Measurements from ENCODE around the gene CAB39L.

CAB39L gene

GRCh38 chr13:49341517-49341916 is 102.3 kb downstream of the CAB39L start:
- H3K27me3 ChIP-seq (ENCODE audit: low read length): no peaks in the 10 kb centered on the region
- TF ChIP-seq CTCF (IDR thresholded peaks at IDR 0.05; ENCODE audit: insufficient read depth, low read length, poor library complexity, severe bottlenecking) (no peak), EZH2phosphoT487 (conservative IDR thresholded peaks at IDR 0.05; ENCODE audit: low read length) (no peak)
- no peak overlapping the region for H3K9ac ChIP-seq (ENCODE audit: low read length)
- H3K27ac ChIP-seq (ENCODE audit: low read depth, low read length): no peak overlapping the region
- no peak overlapping the region for H3K4me2 ChIP-seq (ENCODE audit: low read depth, low read length, poor library complexity, severe bottlenecking)
- H3K9me3 ChIP-seq (ENCODE audit: insufficient read depth, low read length): no peaks in the 10 kb centered on the region
- no peaks in the 10 kb centered on the region for H3F3A ChIP-seq (ENCODE audit: insufficient read depth)
- H2AFZ ChIP-seq (ENCODE audit: low read depth, low read length, severe bottlenecking): no peak overlapping the region
- H4K20me1 ChIP-seq (ENCODE audit: low read depth, low read length): no peaks in the 10 kb centered on the region
- no peaks in the 10 kb centered on the region for H3K79me2 ChIP-seq (ENCODE audit: insufficient read depth, low read length)
- H3K4me3 ChIP-seq (ENCODE audit: insufficient read depth, low read length, poor library complexity, severe bottlenecking): no peak overlapping the region
- H3K36me3 ChIP-seq (ENCODE audit: low read length): no peaks in the 10 kb centered on the region
- H3K9me2 ChIP-seq (replicated peaks; ENCODE audit: insufficient read depth, low read length): no peaks in the 10 kb centered on the region

- Histone ChIP-seq H3K4me2 (ENCODE audit: low read depth, low read length, poor library complexity, severe bottlenecking) (no peak overlapping the region), H3K9me3 (ENCODE audit: insufficient read depth, low read length) (no peaks in the 10 kb centered on the region), H3K9ac (ENCODE audit: low read length) (no peak overlapping the region), H3K79me2 (ENCODE audit: insufficient read depth, low read length) (no peaks in the 10 kb centered on the region), H3K4me3 (ENCODE audit: insufficient read depth, low read length, poor library complexity, severe bottlenecking) (no peak overlapping the region), H4K20me1 (ENCODE audit: low read depth, low read length) (no peaks in the 10 kb centered on the region), H3K36me3 (ENCODE audit: low read length) (no peaks in the 10 kb centered on the region), H2AFZ (ENCODE audit: low read depth, low read length, severe bottlenecking) (no peak overlapping the region), H3F3A (ENCODE audit: insufficient read depth) (no peaks in the 10 kb centered on the region), H3K27ac (ENCODE audit: low read depth, low read length) (no peak overlapping the region), H3K27me3 (ENCODE audit: low read length) (no peaks in the 10 kb centered on the region), H3K9me2 (replicated peaks; ENCODE audit: insufficient read depth, low read length) (no peaks in the 10 kb centered on the region)
- TF ChIP-seq CTCF (IDR thresholded peaks at IDR 0.05; ENCODE audit: insufficient read depth, low read length, poor library complexity, severe bottlenecking) (no peak), EZH2phosphoT487 (conservative IDR thresholded peaks at IDR 0.05; ENCODE audit: low read length) (no peak)
Observed at GRCh38 chr13:49340161-49340560, 103.7 kb downstream of the CAB39L start.

- Histone ChIP-seq H2AFZ (ENCODE audit: low read depth, low read length, severe bottlenecking) (no peak overlapping the region), H3K9me3 (ENCODE audit: insufficient read depth, low read length) (no peaks in the 10 kb centered on the region), H3K27me3 (ENCODE audit: low read length) (no peaks in the 10 kb centered on the region), H4K20me1 (ENCODE audit: low read depth, low read length) (no peaks in the 10 kb centered on the region), H3K36me3 (ENCODE audit: low read length) (no peaks in the 10 kb centered on the region), H3K9ac (ENCODE audit: low read length) (no peak overlapping the region), H3K79me2 (ENCODE audit: insufficient read depth, low read length) (no peaks in the 10 kb centered on the region), H3K9me2 (replicated peaks; ENCODE audit: insufficient read depth, low read length) (no peaks in the 10 kb centered on the region), H3K4me2 (ENCODE audit: low read depth, low read length, poor library complexity, severe bottlenecking) (no peak overlapping the region), H3K27ac (ENCODE audit: low read depth, low read length) (no peak overlapping the region), H3K4me3 (ENCODE audit: insufficient read depth, low read length, poor library complexity, severe bottlenecking) (no peak overlapping the region), H3F3A (ENCODE audit: insufficient read depth) (no peaks in the 10 kb centered on the region)
- TF ChIP-seq CTCF (IDR thresholded peaks at IDR 0.05; ENCODE audit: insufficient read depth, low read length, poor library complexity, severe bottlenecking) (no peak), EZH2phosphoT487 (conservative IDR thresholded peaks at IDR 0.05; ENCODE audit: low read length) (no peak)
Observed at GRCh38 chr13:49336655-49337054, 107.2 kb downstream of the CAB39L start.

- no peaks in the 10 kb centered on the region; the same call in 1 of the 2 replicates for H3K36me3 ChIP-seq (ENCODE audit: low read length)
Observed at GRCh38 chr13:49330546-49330864, 113.4 kb downstream of the CAB39L start.

More at GRCh38 chr13:49330546-49330864, 113.4 kb downstream of the CAB39L start:
- Histone ChIP-seq H3K4me3 (ENCODE audit: insufficient read depth, low read length, poor library complexity, severe bottlenecking) (no peak overlapping the region), H3K27ac (ENCODE audit: low read depth, low read length) (no peak overlapping the region), H3K4me2 (ENCODE audit: low read depth, low read length, poor library complexity, severe bottlenecking) (no peak overlapping the region), H3K79me2 (ENCODE audit: insufficient read depth, low read length) (no peaks in the 10 kb centered on the region), H2AFZ (ENCODE audit: low read depth, low read length, severe bottlenecking) (no peak overlapping the region), H4K20me1 (ENCODE audit: low read depth, low read length) (no peaks in the 10 kb centered on the region), H3K27me3 (ENCODE audit: low read length) (no peaks in the 10 kb centered on the region), H3K9ac (ENCODE audit: low read length) (no peak overlapping the region), H3K9me2 (replicated peaks; ENCODE audit: insufficient read depth, low read length) (no peaks in the 10 kb centered on the region), H3K9me3 (ENCODE audit: insufficient read depth, low read length) (no peaks in the 10 kb centered on the region), H3F3A (ENCODE audit: insufficient read depth) (no peaks in the 10 kb centered on the region)
- no peak for TF ChIP-seq EZH2phosphoT487 (conservative IDR thresholded peaks at IDR 0.05; ENCODE audit: low read length)
- TF ChIP-seq CTCF (IDR thresholded peaks at IDR 0.05; ENCODE audit: insufficient read depth, low read length, poor library complexity, severe bottlenecking): no peak
